ENCODE measurements around the gene KLHL11.

The KLHL11 gene

GRCh38 chr17:41910701-41911391, 45.6 kb upstream of the KLHL11 start:
- no peak overlapping the region for H3K27ac ChIP-seq

GRCh38 chr17:41909088-41909487, 43.9 kb upstream of the KLHL11 start:
- no peak for TF ChIP-seq CTCF (IDR thresholded peaks at IDR 0.05)
- no peak for DNase-seq
- H3K27me3 ChIP-seq, result no peaks in the 10 kb centered on the region
- H3K4me3 ChIP-seq, result no peak overlapping the region
- no peak overlapping the region for H3K27ac ChIP-seq
- intact Hi-C loops (cut with DNase I; ENCODE audit: low total_unique reads), result no loop called here
- peaks cover 76 to 98% (median 91%) of the 10 kb centered on the region in 3 donors for H3K36me3 ChIP-seq
- peaks cover 0 to 2% (median 0%) of the 10 kb centered on the region in 4 donors for H3K4me1 ChIP-seq
- no peaks in the 10 kb centered on the region for H3K9me3 ChIP-seq

More at GRCh38 chr17:41910701-41911391, 45.6 kb upstream of the KLHL11 start:
- Histone ChIP-seq H3K4me3 (no peak overlapping the region), H3K9me3 (no peaks in the 10 kb centered on the region), H3K4me1 (peaks cover 0 to 15% (median 0%) of the 10 kb centered on the region in 4 donors), H3K36me3 (peaks cover 60 to 80% (median 74%) of the 10 kb centered on the region in 3 donors), H3K27me3 (no peaks in the 10 kb centered on the region)
- TF ChIP-seq CTCF (IDR thresholded peaks at IDR 0.05), result no peak
- intact Hi-C loops (cut with DNase I; ENCODE audit: low total_unique reads), result no loop called here
- no peak for DNase-seq

- H3K36me3 ChIP-seq, result peaks cover 76 to 100% (median 88%) of the 10 kb centered on the region in 3 donors
- H3K27me3 ChIP-seq, result no peaks in the 10 kb centered on the region
- no peak overlapping the region for H3K27ac ChIP-seq
- no peaks in the 10 kb centered on the region for H3K4me1 ChIP-seq
- no peak for TF ChIP-seq CTCF (IDR thresholded peaks at IDR 0.05)
- no peak for DNase-seq
- intact Hi-C loops (cut with DNase I; ENCODE audit: low total_unique reads), result no loop called here
- no peak overlapping the region for H3K4me3 ChIP-seq
- H3K9me3 ChIP-seq, result no peaks in the 10 kb centered on the region
Measured at GRCh38 chr17:41907633-41908539, 42.7 kb upstream of the KLHL11 start.

- DNase-seq, result no peak
- Histone ChIP-seq H3K36me3 (peaks cover 70 to 100% (median 88%) of the 10 kb centered on the region in 3 donors), H3K9me3 (no peaks in the 10 kb centered on the region), H3K4me3 (no peak overlapping the region), H3K27me3 (no peaks in the 10 kb centered on the region), H3K4me1 (no peaks in the 10 kb centered on the region), H3K27ac (no peak overlapping the region)
- intact Hi-C loops (cut with DNase I; ENCODE audit: low total_unique reads), result no loop called here
- no peak for TF ChIP-seq CTCF (IDR thresholded peaks at IDR 0.05)
Measured at GRCh38 chr17:41907185-41907556, 41.9 kb upstream of the KLHL11 start.

- H3K27me3 ChIP-seq, result no peaks in the 10 kb centered on the region
- intact Hi-C loops (cut with DNase I; ENCODE audit: low total_unique reads), result no loop called here
- no peak overlapping the region for H3K27ac ChIP-seq
- H3K4me3 ChIP-seq, result no peak overlapping the region
- H3K9me3 ChIP-seq, result no peaks in the 10 kb centered on the region
- DNase-seq, result no peak
- H3K4me1 ChIP-seq, result no peaks in the 10 kb centered on the region
- TF ChIP-seq CTCF (IDR thresholded peaks at IDR 0.05), result no peak
- H3K36me3 ChIP-seq, result peaks cover 65 to 100% (median 88%) of the 10 kb centered on the region in 3 donors
Measured at GRCh38 chr17:41906465-41907184, 41.4 kb upstream of the KLHL11 start.
